H1 (cell line): ENCODE measurements around the gene ZMYND10. TPM values are rescaled to one million over a fixed set of nuclear protein-coding genes. Genes with fewer than 3 reads are reported as not detected.

Experiments
- ATF2 ChIP-seq: IDR thresholded peaks from 2 replicates; pipeline ENCODE4 v1.6.1; 2012; ENCODE audit warnings: low read length, inconsistent platforms
- GTF2F1 ChIP-seq: IDR thresholded peaks from 2 replicates; pipeline ENCODE4 v1.6.1; 2012; ENCODE audit warnings: low read depth, low read length, improper control_type of control experiment, borderline replicate concordance
- KDM5A ChIP-seq: fragments of 200-600 bp; IDR thresholded peaks from 2 replicates; pipeline ENCODE4 v1.7.1; 2012; ENCODE audit warnings: mild to moderate bottlenecking, low read length, inconsistent platforms, mixed read lengths
- PHF8 ChIP-seq: fragments of 200-600 bp; sonication (generic); conservative IDR thresholded peaks from 2 replicates; pipeline ENCODE4 v1.7.1; 2012; ENCODE audit warnings: low read depth, mild to moderate bottlenecking, inconsistent platforms, low read length, moderate library complexity
- RAD21 ChIP-seq, 2 experiments: IDR thresholded peaks in 1 of 2; conservative IDR thresholded peaks in 1 of 2; 2 replicates each; pipeline ENCODE4 v1.6.1; 2011; ENCODE audit warnings: low read depth in 2 of 2, low read length in 2 of 2, improper control_type of control experiment in 1 of 2, inconsistent platforms in 1 of 2, mild to moderate bottlenecking in 1 of 2, moderate library complexity in 1 of 2
- SUZ12 ChIP-seq: fragments of 200-600 bp; sonication (generic); IDR thresholded peaks from 2 replicates; pipeline ENCODE4 v1.6.1; 2012; ENCODE audit warnings: mild to moderate bottlenecking, inconsistent platforms, low read length, moderate library complexity, mixed read lengths
- polyA plus RNA-seq, 7 experiments: library from polyadenylated mRNA; depleted of rRNA in 3 of 7; stranded (reverse) in 5 of 7; unstranded in 2 of 7; fragments of >200 nt in 5 of 7; fragments of 200-250 nt in 2 of 7; gene quantifications; 1 replicate in 5 of 7; 2 replicates in 1 of 7; 4 replicates in 1 of 7; pipeline versions ENCODE4 v1.2.1 to v1.2.3, GENCODE V29; 2011 to 2013; ENCODE audit warnings: missing spikeins in 2 of 7, mixed read lengths in 2 of 7
- total RNA-seq: library from RNA; stranded (reverse); fragmentation: NEBNext Ultra II Directional; extraction: Animal tissue kit (Norgen Biotek cat#: 25700); gene quantifications from 2 replicates; pipeline ENCODE4 v1.2.1, GENCODE V29; 2021
- TF ChIP-seq, protein P1 (sequence below): fragments of 300-600 bp; sonication (generic); IDR thresholded peaks from 2 replicates; pipeline ENCODE4 v1.7.1; 2012; ENCODE audit warnings: low read length, moderate library complexity, mild to moderate bottlenecking, inconsistent platforms; ENCODE audit not compliant: insufficient replicate concordance

ZMYND10 gene
- total and polyA plus RNA-seq, 2 of the 8 experiments (the other 6 are each of a cell fraction or from before 2014, with no cell fraction given): 0.56 to 0.79 TPM

DNA sequence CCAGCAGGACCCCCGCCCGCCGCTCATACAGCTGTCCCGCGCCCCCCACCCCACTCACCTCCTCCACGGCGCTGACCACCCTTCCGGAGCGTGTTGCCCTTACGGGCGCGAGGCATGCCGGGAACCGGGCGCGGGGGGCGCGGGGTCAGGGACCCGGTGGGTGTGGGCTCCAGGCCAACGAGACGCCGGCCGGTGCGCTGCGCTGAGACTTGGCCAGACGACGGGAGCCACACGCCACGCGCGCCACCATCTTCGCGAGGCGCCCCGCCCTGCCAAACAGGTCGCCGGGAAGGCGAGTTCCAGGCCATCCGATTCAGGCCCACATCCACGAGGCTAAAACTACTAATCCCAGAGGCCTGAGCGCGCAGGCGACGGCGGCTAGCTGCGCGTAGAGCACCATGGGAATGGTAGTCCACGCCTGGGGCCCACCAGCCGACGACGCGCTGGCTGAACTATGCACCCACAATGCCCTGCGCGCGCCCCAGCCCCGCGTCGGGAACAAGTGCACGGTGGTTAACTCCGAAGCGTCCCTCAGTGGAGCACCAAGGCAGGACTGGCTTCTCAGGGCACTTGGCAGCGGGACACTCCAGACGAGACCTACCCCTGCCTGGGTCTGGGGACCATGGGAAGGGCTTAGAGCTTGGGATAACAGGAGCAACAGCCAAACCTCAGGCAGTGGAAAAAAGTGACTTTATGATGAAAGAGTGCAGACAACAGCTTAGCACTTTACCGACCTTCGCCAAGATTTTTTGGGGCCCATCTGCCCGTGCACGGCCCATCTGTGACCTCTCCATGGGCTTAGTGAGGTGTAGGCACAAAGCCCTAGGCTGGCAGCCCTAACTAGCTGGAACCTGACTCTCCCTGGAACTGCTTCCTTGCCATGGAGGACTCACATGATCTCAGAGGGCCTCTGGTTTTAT, 53.1 kb downstream of the ZMYND10 start, which contains the start of gene IFRD2 (continued):
- TF ChIP-seq, protein P1, sequence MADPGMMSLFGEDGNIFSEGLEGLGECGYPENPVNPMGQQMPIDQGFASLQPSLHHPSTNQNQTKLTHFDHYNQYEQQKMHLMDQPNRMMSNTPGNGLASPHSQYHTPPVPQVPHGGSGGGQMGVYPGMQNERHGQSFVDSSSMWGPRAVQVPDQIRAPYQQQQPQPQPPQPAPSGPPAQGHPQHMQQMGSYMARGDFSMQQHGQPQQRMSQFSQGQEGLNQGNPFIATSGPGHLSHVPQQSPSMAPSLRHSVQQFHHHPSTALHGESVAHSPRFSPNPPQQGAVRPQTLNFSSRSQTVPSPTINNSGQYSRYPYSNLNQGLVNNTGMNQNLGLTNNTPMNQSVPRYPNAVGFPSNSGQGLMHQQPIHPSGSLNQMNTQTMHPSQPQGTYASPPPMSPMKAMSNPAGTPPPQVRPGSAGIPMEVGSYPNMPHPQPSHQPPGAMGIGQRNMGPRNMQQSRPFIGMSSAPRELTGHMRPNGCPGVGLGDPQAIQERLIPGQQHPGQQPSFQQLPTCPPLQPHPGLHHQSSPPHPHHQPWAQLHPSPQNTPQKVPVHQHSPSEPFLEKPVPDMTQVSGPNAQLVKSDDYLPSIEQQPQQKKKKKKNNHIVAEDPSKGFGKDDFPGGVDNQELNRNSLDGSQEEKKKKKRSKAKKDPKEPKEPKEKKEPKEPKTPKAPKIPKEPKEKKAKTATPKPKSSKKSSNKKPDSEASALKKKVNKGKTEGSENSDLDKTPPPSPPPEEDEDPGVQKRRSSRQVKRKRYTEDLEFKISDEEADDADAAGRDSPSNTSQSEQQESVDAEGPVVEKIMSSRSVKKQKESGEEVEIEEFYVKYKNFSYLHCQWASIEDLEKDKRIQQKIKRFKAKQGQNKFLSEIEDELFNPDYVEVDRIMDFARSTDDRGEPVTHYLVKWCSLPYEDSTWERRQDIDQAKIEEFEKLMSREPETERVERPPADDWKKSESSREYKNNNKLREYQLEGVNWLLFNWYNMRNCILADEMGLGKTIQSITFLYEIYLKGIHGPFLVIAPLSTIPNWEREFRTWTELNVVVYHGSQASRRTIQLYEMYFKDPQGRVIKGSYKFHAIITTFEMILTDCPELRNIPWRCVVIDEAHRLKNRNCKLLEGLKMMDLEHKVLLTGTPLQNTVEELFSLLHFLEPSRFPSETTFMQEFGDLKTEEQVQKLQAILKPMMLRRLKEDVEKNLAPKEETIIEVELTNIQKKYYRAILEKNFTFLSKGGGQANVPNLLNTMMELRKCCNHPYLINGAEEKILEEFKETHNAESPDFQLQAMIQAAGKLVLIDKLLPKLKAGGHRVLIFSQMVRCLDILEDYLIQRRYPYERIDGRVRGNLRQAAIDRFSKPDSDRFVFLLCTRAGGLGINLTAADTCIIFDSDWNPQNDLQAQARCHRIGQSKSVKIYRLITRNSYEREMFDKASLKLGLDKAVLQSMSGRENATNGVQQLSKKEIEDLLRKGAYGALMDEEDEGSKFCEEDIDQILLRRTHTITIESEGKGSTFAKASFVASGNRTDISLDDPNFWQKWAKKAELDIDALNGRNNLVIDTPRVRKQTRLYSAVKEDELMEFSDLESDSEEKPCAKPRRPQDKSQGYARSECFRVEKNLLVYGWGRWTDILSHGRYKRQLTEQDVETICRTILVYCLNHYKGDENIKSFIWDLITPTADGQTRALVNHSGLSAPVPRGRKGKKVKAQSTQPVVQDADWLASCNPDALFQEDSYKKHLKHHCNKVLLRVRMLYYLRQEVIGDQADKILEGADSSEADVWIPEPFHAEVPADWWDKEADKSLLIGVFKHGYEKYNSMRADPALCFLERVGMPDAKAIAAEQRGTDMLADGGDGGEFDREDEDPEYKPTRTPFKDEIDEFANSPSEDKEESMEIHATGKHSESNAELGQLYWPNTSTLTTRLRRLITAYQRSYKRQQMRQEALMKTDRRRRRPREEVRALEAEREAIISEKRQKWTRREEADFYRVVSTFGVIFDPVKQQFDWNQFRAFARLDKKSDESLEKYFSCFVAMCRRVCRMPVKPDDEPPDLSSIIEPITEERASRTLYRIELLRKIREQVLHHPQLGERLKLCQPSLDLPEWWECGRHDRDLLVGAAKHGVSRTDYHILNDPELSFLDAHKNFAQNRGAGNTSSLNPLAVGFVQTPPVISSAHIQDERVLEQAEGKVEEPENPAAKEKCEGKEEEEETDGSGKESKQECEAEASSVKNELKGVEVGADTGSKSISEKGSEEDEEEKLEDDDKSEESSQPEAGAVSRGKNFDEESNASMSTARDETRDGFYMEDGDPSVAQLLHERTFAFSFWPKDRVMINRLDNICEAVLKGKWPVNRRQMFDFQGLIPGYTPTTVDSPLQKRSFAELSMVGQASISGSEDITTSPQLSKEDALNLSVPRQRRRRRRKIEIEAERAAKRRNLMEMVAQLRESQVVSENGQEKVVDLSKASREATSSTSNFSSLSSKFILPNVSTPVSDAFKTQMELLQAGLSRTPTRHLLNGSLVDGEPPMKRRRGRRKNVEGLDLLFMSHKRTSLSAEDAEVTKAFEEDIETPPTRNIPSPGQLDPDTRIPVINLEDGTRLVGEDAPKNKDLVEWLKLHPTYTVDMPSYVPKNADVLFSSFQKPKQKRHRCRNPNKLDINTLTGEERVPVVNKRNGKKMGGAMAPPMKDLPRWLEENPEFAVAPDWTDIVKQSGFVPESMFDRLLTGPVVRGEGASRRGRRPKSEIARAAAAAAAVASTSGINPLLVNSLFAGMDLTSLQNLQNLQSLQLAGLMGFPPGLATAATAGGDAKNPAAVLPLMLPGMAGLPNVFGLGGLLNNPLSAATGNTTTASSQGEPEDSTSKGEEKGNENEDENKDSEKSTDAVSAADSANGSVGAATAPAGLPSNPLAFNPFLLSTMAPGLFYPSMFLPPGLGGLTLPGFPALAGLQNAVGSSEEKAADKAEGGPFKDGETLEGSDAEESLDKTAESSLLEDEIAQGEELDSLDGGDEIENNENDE: no peak
- TF ChIP-seq ATF2: no peak
- TF ChIP-seq RAD21 (IDR thresholded peaks at IDR 0.05 in 1 of 2, conservative IDR thresholded peaks at IDR 0.05 in 1 of 2; ENCODE audit: low read depth in 2 of 2, low read length in 2 of 2): no peak; a peak in 1 of 4 replicates
- peak; percentile 52 for TF ChIP-seq PHF8
- TF ChIP-seq GTF2F1: no peak
- no peak for TF ChIP-seq SUZ12
- TF ChIP-seq KDM5A: peak; percentile 29; the same call in 1 of the 2 replicates
